Measurements from ENCODE around the gene TFR2.

TFR2 gene

DNA sequence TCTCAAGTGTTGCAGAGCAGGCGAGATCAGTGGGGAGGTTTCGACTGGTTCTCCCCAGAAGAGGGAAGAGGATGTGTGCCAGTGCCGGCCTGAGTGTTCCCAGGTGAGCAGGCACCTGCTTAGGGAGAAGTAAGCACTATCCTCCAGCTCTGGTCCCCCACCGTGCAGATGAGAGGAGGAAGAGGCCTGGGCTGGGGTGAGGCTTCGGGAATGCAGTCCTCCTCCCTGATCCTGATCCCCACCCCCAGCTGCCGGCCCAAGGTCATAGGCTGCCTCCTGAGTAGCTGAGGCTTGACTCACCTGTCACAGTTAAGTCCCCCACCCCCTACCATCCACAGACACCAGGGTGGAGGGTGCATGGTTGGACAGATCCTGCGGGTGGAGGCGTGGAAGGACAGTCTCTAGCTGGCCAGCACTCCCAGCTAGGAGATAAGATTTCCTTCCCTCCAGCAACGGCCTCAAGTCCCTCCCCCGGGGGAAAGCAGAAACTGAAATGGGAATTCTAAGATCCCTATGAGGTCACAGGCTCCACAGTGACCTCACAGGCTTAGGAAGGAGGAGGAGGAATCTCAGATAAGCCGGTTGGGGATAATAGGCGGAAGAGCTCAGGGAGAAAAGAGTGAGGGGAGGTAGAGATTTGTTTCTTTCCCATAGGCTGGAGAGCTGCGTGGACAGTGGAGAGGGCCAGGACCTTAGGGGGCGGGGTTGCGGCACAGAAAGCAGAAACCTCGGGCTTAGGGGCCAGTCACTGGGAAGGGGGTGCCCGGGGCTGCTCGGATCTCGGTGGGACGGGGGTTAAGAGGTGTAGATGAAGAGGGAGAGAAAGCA is 56.5 kb downstream of the TFR2 start:
- no peak for DNase-seq

DNA sequence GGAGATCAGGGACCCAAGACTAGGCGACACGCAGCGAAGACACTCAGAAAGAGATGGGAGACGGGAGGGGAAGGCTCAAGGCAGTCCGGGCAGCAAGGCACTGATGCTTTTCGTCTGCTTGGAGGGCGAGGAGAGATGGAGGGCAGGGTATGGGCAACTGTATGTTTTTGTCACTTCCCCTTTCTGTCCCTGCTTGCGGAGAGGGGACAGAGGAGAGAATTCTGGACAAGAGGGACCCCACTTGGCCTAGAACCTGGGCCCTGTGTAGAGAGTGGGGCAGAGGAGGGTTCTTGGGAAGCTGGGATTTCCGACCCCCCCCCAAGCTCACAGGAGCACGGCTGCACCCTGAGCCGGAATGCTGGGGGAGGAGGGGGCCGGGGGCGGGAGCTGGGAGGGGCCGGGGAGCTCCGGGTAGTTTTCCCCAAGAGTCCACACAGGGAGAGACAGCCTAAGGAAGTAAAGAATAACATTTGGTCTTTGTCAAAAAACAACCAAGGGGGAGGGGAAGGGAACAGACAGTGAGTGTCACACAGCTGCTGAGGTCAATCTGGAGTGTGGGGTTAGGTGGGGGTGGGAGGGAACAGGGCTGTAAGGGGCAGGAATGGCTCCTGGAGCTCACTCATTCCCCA is 57.2 kb downstream of the TFR2 start:
- no peak for DNase-seq

DNA sequence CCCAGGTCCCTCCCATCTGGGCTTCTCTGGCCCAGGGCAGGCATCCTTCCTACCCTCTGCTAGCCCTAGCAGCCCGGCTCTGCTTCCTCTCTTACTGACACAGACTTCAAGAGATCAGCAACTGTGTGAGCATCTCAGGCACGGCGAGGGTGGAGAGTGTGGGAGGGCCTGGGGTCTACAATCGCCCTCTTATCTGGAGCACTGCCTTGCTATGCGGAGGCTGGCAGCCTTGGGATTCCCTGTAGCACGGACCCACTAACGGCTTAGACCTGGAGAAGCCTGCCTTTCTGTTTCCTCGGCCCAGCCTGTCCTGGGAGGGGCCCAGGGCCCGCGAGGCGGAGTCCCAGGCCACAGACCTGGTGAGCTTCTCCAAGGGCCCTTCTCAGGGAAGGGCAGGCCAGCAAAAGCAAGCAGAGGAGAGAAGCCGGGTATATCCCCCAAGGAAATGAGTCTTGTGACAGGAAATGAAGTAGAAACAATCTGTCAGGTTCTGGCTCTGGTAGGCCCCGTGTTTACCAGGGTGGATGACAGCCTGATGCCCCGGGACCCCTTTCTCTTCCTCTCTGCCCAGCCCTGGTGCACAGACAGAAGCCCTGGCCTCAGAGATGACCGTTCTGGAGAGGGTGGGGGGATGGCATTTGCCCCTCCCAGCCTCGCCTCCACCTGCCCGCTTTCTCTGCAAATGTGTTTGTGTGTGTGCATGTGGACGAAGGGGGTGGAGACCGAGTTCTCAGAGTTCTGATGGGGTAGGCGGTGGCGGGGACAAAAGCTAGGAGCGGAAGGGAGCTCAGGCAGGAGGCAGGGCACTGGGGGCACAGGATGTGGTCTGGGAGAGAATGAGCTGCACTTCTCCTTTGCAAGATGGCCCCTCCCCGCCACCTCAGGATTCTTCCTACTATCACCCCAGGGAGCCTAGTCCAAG is 58.0 kb downstream of the TFR2 start:
- DNase-seq: no peak

DNA sequence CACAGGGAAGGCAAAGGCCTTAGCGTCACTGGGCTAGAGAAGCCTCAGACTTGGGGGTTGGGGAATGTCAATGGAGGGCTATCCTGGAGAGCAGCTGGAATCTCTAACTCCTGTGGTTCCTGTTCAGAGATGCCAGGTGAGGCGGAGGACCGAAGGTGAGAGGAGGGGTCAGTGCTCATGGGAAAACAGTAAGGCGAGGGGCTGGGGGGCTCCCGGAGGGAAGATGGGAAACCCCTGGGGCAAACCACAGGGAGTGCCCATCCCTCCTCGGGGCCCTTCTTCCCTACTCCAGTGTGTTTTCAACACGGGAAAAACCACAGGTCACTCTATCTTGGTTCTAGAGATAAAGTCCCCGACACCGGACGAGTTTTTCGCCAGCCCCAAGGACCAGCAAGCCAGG is 58.7 kb downstream of the TFR2 start:
- DNase-seq: no peak

DNA sequence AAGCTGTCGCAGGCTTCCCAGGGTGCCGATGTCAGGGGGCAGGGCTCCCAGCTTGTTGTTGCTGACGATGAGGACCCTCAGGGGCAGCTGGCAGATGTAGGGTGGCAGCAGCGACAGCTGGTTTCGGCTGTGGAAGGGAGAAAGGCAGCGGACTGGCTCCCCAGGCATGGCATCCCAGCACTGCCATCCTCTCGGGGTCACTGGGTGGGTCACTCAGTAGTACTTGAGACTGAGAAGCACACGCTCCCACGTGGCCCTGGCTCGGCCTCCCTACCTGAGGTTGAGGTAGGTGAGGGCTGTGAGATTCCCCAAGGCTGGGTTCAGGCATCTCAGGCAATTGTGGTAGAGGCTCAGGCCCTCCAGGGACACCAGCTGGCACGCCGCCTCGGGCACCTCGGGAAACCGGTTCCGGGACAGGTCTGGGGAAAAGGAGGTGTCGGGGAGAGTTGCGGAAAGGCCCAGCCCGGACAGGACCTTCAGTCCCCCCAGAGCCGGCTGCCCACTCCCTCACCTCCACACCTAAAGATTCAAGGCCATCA is 59.2 kb downstream of the TFR2 start:
- no peak for DNase-seq

DNA sequence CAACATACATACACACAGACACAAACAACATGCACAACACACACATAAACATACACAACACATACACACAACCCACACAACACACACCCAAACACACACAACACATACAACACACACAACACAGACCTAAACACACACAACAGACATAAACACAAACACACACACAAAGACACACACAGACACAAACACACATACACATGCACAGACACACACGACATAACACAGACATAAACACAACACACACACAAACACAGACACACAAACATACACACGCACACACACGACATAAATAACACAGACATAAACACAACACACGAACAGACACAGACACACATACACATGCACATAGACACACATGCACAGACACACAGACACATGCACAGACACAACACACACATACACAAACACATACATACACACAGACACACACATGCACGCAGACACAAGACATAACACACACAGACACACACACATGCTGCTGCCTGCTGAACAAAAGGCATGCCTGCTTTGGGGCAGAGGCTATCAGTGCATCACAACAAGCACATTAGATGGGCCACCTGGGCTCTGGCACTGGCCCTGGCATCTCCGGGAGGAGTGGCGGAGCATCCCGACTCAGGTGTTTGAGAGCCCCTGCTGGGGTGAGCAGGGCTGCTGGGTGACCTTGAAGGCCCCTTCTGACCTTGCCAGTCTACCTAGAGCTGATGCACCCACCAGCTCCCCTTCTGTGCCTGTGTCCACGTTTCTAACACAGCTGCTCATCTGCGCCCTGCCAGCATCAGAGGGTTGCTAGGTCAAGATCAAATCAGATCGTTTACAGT is 60.7 kb downstream of the TFR2 start:
- no peak for DNase-seq

DNA sequence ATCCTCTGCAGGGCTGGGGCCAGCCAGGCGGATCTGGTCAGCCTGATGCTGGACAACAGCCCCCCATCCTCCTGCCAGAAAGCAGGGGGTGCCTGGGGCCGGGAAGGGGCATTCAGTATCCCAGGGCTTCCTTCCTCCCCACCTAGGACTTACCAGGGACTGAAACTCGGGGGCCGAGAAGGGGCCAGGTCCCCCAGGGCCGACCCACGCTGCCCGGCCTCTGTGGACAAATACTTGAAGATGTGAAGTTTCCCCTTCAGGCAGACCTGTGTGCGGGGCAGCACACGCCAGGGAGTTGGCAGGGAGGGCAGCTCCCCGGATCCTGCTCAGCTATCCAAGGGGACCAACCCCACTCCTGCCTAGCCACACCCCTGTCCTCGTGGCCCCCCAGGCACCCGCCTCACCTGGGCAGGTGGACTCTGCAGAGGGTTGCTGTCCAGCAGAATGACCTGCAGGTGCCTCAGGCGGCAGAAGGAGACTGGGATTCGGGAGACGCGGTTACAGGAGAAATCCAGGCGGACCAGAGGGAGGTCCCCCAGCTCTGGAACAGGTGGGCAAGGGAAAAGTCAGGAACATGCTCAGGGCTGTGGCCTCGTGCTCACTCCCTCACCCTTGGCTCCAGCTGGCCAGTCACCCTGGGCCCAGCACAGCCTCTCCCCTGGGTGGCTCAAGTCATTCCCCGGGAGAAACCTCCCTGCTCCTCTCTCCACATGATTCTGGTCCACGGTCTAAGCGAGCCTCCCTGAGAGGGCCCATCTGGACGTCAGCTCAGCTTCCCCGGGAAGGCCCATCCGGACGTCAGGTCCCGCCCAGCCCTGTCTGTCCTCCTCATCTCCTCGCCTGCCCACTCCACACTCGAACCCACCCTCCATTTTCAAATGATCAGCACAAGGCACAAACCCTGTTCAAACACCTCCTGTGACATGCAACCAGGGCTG is 62.8 kb downstream of the TFR2 start:
- no peak for DNase-seq

DNA sequence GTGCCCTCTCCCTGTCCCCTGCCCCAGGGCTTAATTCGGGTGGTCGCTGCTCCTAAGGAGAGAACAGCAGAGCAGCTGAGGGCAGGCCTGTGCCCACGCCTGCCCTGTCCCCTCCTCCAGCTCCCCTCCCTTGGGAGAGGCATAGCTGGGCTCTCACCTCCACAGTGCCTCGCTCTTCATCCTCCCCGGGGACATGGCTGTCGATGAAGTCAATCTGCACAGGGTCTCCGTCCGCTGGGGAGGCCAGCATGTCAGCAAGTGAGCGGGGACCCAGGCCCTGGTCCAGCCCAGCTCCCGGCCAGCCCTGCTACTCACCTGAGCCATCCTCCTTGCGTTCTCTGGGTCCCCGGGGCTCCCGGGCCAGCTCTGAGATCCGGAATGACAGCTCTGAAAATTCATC is 63.8 kb downstream of the TFR2 start:
- DNase-seq: no peak

DNA sequence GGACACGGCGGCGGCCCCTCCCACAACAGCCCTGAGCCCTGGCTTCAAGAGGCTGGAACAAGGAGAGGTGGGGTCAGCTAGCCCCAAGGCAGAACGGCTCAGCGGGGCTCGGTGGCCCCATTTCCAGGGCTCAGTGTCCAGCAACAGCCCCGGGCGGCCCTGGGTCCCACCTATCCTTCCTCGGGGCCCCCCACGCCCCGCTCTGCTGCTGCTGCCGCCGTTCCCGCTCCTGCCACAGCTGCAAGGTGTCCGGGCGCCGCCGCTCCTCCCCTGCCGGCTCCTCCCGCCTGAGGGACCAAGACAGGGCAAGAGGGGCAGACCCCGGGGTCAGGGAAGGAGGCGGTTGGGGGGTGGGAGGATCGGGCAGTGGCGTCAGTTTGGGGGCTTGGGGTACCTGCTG is 64.2 kb downstream of the TFR2 start:
- no peak for DNase-seq

DNA sequence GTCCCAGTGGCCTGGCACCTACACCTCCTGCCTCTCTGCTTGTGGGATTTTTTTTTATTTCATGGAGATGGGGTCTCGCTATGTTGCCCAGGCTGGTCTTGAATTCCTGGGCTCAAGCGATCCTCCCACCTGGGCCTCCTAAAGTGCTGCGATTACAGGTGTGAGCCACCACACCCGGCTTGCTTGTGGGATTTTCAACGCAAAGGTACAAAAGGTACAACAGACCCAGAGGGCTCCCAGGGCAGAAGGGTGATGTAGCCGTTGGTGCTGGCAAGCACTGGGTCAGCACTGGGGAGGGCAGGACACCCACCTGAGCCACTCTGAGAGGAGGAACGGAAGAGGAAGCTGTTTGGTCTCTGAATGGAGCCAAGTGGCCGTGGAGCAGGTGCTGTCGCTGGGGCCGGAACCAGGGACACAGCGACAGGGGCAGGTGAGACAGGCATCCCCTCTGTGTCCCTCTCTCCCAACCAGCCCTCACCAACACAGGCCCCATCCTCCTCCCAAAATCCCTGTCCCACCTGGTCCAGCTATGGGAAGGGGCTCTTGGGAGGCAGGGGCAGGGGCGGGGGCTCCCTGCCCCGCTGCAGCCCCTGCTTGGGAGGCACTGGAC is 64.9 kb downstream of the TFR2 start:
- no peak for DNase-seq

DNA sequence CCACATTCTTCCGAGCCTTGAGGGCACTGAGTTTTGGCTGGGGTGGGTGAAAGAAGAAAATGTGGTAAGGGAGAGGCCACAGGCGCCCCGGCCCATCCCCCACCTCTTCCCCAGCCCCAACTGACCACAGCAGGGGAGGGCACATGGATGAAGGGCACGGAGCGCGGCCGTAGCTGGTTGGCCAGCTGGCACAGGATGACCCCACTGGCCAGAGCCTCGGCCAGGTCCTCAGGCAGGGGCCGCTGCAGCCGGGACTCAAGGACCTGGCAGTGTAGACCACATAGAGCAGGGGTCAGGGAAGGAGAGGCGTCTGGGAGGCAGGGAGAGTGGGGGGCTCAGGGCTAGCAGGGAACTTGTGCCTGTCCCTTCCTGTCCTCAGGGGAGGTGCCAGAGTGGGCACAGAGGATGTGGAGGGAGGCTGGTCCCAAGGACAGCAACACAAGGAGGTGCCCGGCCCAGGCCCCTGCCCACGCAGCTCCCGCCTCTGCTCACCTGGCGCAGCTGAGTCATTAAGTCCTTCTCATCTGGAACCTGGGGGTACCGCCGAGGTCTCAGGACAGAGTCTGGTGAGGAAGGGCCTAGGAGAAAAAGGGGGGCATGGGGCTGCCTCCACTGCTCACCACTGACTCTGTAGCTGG is 65.5 kb downstream of the TFR2 start:
- no peak for DNase-seq

DNA sequence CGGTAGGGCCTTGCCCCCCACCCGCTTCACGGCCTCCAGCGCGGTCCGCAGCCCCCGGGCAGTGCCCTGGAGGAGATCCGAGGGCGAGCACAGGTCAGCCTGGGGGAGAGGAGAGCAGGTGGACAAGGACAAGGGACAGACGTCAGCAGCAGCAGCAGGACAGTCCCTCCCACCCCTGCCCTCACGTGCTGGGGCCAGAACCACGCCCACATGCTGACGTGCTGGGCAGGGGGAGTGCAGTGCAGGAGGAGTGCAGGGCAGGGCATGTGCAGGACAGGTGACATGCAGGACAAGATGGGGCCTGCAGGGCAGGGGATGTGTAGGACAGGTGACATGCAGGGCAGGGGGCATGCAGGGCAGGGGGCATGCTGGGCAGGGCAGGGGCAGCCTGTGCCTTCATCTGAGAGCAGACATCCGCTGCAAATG is 66.1 kb downstream of the TFR2 start:
- no peak for DNase-seq

DNA sequence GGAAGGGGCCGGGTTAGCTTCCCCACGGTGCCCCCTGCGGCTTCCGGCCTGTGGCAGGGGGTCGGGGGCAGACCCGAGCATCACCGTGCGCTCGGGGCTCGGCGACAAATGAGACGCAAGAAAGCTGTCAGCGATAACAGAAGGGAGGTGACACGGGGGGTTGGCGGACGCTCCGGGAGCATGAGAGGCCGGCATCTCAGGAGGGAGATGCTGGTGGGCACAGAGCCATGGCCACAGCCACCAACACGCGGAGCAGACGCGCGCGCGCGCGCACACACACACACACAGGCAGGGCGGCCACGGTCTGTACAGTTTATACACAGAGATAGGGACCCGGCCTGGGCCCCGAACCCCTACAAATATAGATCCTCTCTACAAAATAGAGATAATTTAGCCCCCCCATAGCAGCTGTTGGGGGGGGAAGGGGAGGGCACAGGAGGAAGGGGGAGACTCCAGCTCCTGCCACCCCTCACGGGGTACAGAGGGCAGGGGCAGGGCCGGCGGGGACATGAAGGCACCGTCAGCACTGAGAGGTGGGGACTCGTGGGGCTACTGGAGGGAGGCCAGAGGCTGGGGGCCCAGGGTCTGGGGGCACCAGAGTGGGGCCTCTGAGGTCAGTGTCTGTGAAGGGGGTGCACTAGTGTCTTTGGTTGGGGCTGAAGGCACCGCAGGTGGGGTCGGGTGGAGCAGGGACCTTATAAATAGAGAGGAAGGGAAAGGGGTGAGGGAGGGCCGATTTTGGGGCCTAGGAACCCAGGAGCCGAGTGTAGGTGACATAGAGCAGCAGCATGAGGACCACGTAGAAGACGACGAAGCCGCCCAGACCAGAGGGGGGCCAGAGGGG is 66.8 kb downstream of the TFR2 start:
- DNase-seq: no peak

DNA sequence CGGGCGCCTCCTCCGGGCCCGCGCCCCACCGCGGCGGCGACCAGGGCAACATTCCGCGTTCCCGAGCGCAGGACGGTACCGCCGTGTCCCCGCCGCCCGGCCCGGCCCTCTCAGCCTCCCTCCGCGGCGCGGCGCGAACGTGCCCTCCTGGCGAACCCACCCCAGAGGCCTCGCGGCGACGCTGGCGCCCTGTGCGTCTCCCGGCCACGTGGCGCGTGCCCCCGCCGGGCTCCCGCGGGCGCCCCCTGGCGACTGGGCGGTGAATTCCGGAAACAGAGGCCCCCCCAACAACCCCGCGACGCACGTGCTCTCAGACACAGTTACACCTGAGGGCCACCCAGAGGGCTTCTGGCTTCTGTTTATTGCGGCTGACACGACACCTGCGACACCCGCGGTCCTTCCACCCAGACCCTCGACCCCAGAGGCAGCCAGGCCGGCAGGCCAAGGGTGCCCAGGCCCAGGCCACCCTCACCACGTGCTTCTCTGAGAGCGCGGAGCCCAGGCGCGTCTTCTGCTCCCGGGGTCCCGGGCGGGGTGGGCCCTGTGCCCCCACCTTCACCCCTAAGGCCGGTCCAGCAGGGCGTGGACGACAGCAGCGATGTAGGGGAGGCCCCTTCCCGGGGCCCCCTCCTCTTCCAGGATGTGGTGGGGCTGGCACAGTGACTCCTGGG is 67.5 kb downstream of the TFR2 start, which contains the start of gene SAP25:
Gene SAP25, minus strand, starts transcription at position 210 of the 671 bp plus-strand sequence. Its CDS starts 158 bp downstream, at position 52.
- DNase-seq: no peak

DNA sequence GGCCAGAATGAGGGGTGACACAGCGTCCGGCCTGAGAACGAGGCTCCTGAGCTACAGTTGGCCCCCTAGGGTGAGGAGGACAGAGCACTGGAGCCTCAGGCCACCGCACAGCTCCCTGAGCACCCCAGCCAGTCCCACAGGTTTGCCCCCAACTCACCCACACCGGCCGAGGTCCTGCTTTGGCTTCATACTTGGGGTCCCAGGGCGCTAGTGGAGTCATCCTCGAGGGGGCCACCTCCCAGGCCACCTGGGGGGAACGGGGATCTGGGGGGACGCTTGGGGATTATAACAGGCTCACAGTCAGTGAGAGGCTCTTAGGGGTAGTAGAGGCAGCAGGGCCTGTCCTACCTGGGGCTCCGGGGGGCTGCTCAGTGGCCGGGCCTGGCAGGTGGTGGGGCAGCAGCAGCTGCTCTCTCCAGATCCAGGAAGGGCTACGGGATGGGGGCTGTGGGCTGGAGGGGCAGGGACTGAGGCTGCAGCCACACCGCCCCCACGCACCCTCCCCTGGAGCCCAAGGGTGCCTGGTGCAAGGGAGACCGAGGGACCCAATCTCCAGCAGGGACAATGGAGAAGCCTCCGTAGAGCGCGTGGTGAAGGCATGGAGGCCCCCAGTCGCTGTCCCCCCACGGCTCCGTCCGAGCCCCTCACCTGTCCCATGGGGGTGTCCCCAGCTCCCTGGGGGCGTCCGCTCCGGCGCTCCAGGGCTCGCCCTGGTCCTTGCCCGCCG is 68.2 kb downstream of the TFR2 start:
- DNase-seq: no peak

DNA sequence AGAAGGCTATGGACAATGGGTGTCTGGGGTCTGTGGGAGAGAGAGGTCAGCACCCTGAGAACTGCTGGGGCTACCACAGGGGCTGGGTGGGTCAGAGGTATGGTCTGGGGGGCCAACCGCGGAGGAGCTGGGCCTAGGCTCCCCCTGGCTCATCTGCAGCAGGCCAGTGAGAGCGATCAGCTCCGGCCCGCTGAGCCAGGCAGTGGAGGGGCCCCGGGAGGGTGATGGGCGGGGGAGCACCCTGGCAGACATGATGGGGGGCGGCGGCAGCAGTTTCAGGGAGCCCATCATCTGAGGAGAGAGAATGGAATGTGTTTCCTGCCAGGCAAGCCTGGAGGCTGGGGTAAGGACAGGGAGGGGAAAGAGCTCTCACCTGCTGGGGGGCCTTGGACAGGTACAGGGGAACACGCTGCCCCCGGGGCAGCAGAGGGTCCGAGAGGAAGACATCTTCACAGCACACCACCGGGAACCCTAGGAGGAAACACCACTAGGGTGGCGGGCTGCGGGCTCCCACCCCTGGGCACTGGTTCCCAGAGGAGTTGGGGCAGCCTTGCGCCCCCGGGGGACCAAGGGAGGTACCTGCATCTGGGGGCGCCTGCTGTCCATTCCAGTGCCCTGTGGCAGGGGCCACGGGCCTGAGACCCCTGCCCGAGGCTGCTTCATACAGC is 68.9 kb downstream of the TFR2 start:
- no peak for DNase-seq

DNA sequence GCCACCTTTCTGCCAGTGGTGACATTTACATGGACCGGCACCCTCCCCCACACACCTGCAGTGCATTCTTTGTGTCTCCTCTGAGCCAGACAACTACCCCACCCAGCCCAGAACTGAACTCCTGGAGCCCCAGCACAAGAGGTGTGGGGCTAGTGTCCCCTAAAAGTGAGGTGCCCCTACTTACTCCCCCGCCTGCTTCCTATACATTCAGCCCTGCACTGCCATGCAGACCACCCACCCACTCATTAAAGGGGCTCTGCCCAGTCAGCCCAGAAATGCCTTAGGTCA is 69.6 kb downstream of the TFR2 start:
- no peak for DNase-seq

Measured in NCI-H1436 treated with DMSO at 0.1 percent for 48 hours (cell line).